H7 (cell line): ENCODE data around the gene SLC26A9. TPM values are rescaled to one million over a fixed set of nuclear protein-coding genes. Genes with fewer than 3 reads are reported as not detected.

Experiments
- DNase-seq: peaks from one replicate; pipeline ENCODE4 v3.0.0; 2012
- H3K27me3 ChIP-seq: 2 replicates; pipeline ENCODE4 v1.6.0; 2011; ENCODE audit warnings: mild to moderate bottlenecking, low read length; ENCODE audit not compliant: control insufficient read depth, insufficient read depth
- H3K36me3 ChIP-seq: replicated peaks from 2 replicates; pipeline ENCODE4 v1.5.1; 2011; ENCODE audit warnings: low read length; ENCODE audit not compliant: control insufficient read depth, insufficient read depth
- H3K4me3 ChIP-seq: 2 replicates; pipeline ENCODE4 v1.5.1; 2011; ENCODE audit warnings: low read depth, mild to moderate bottlenecking, control low read depth, low read length, moderate library complexity; ENCODE audit not compliant: insufficient read depth
- total RNA-seq: library from RNA; depleted of rRNA; stranded (reverse); fragments of >200 nt; shearing (Covaris generic); gene quantifications from 2 replicates; pipeline ENCODE4 v1.2.3, GENCODE V29; 2014

The SLC26A9 gene
- total RNA-seq, 1 experiment from 2014 or later = not detected

DNA sequence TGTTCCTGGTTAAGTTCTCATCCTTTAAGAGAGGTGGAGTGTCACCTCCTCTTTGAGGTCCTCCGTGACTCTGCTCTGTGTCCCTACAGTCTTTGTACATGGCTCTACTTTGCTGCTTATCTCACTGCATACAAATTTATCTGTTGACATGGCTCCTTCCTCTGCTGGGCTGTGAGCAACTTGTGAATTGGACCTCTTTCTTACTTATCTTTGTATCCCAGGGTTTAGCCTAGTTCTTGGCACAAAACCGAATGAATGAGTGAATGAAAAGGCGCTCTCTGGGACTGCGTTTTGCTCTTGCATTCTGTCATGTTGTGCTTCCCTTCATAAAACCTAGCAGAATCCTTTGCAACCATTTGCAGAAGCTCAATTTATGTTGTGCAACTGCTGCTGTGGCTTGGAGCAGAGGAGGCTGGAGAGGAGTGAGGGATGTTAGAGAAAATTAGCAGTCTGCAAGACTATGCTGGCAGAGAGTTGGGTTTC lies 12.4 kb downstream of the SLC26A9 start:
- DNase-seq = no peak
- Histone ChIP-seq H3K36me3 (no peaks in the 10 kb centered on the region), H3K27me3 (no peaks in the 10 kb centered on the region; the same call in 1 of the 2 replicates), H3K4me3 (no peak overlapping the region)

DNA sequence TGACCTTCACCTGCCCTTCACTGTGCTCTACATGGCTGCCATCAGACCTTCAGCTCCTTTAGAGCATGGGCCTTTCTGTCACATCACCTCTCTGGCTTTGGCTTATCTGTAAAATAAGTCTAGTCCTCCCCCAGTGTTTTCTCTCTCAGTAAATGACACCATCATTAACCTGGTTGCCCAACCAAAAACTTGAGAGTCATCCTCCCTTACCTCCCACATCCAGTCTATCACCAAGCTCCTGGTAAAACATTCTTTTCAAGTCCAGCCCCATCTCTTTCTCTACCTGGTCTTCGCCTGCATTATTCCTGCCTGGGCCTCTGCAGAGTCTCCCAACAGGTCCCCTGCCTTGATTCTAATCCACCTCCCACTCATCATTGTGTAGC lies 13.1 kb downstream of the SLC26A9 start:
- no peak for DNase-seq
- H3K4me3 ChIP-seq = no peak overlapping the region
- H3K27me3 ChIP-seq = no peaks in the 10 kb centered on the region; the same call in 1 of the 2 replicates
- no peaks in the 10 kb centered on the region for H3K36me3 ChIP-seq

DNA sequence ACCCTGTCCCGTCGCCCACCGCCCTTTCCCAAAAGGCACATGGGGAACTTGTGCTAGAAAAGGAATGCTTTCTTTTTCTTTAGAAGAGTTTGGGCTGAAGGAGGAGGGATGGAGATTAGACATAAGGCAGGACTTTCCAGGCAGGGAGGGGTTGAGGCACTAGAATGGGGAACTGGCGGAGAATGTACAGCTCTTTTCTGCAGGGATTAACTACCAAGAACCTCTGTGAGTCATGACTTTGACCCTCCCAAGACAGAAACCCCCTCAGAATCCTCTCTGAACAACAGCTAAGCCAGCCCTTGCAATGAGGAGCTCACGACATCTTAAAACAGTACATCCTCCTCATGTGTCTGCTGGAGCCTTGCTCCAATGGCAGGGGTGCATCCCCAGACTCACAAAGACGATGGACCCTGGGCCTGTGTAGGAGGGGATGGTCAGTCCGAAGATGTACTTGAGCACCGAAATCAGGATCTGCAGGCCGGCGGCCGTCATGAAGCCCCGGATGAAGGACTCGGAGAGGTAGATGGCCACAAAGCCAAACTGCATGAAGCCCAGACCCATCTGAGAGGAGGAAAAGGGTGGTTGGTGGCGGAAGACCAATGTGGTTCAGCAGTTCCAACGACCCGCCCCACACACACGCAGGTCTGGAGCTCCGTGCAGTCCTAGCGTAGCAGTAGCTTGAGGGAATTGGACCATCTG lies 13.6 kb downstream of the SLC26A9 start:
- H3K36me3 ChIP-seq = no peaks in the 10 kb centered on the region
- DNase-seq = no peak
- no peak overlapping the region for H3K4me3 ChIP-seq
- no peaks in the 10 kb centered on the region; the same call in 1 of the 2 replicates for H3K27me3 ChIP-seq

DNA sequence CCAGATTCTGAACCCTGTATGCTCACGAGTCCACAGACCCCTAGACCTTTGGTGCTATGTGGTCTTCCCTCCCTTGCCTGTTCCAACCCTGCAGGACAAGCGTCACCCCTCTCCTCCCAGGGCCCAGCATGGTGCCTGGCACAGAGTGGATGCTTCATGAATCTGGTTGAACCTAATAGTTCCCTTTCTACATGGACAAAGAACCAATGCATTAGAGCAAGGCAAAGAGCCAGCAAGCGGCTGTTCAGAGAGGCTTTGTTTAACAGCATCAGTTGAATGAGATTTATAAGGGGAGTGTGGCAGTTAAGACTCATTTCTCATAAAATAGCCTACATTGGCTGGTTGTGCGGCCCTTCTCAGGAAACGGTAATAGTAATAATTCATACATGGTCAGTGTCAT lies 14.9 kb downstream of the SLC26A9 start:
- Histone ChIP-seq H3K36me3 (no peaks in the 10 kb centered on the region), H3K4me3 (no peak overlapping the region), H3K27me3 (no peaks in the 10 kb centered on the region; the same call in 1 of the 2 replicates)
- no peak for DNase-seq

DNA sequence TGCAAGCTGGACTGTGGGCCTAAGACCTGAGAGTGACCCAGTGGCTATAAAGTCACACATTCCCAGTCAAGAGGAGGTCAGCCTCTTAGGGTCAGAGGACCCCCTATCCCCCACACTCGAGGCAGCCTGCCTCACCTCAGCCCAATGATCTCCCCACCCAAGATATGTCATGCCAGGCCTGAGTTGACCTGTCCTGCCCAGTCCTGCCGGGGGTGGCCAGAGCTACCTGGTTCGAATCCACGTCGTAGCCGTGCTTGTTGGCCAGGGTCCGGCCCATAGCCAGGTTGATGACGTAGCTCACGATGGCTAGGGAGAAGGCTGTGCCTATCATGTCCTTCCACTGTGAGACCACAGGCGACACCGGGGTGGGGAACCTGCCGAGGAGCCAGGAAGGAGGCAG lies 15.6 kb downstream of the SLC26A9 start:
- no peaks in the 10 kb centered on the region; the same call in 1 of the 2 replicates for H3K27me3 ChIP-seq
- no peak overlapping the region for H3K4me3 ChIP-seq
- no peaks in the 10 kb centered on the region for H3K36me3 ChIP-seq
- no peak for DNase-seq

DNA sequence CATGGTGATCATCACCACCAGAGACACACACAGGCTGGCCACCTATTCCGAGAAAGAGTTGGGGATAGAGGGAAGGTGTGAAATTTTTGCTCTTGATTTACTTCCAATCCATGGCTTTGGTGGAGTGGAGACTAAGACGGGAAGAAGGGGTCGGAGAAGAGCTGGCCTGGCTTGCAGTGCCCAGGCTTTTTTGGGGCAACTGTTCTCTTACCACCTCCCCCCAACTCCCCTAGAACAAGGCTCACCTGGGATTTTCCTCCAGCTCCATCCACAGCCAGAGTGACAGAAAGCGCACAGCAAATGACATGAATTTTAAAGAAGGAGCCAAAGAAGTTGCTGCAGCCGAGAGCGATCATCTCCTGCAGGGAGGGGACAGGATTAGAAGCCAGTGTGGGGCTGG lies 16.0 kb downstream of the SLC26A9 start:
- DNase-seq = no peak
- Histone ChIP-seq H3K4me3 (no peak overlapping the region), H3K36me3 (no peaks in the 10 kb centered on the region), H3K27me3 (no peaks in the 10 kb centered on the region; the same call in 1 of the 2 replicates)

DNA sequence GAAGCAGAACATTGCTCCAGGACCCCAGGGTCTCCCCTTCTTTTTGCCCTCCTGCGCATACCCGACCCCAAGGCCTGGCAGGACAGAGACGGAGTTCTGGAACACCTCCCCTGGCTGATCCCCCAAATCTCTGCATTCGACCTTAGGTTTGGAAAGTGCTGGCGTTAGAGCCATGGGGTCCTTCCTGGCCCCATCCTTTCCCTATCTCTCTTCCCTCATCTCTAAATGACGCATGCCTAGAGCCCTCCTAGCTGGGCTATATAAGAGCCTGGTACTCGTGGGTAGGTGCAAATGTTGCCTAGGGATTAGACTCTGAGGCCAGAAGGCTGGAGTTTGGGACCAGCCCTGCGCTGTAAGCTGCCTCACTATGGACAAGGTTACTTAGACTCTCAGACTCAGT lies 16.6 kb downstream of the SLC26A9 start:
- Histone ChIP-seq H3K36me3 (no peaks in the 10 kb centered on the region), H3K27me3 (no peaks in the 10 kb centered on the region; the same call in 1 of the 2 replicates), H3K4me3 (no peak overlapping the region)
- DNase-seq = no peak

DNA sequence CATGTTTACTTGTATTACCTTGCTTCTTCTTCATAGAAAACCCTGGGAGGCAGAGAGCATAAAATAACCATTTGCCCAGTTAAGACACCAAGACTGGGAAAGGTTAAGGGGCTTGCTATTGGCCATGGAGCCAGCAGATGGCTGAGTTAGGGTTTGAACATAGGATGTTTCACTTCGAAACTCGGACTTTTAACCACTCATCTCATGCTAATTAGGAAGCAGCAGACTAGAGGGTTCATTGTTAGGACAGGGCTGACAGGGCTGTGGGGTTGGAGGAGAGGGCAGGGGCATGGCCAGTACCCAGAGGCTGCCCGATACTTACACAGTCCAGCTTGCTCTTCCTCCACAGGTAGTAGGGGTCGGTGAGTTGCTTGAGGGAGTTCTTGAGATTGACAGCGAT lies 17.0 kb downstream of the SLC26A9 start:
- H3K4me3 ChIP-seq = no peak overlapping the region
- no peak for DNase-seq
- H3K36me3 ChIP-seq = no peaks in the 10 kb centered on the region
- no peaks in the 10 kb centered on the region; the same call in 1 of the 2 replicates for H3K27me3 ChIP-seq

DNA sequence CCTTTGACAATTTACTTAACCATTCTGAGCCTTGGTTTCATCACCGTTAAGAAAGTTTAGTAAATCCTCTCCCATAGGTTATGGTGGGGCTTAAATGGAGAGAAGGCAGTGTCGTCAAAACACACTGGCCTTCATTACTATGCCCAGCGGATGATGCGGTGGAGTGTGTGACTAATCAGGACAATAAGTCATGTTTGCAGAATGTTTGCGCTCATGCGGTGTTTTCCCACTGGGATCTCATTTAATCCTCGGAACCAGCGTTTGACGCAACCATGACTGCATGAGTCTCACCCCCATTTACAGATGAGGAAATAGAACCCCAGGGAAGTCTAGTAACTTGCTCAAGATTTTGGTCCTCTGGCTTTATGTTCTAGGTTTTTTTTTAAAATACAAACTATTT lies 17.5 kb downstream of the SLC26A9 start:
- no peak for DNase-seq
- H3K36me3 ChIP-seq = no peaks in the 10 kb centered on the region
- no peak overlapping the region for H3K4me3 ChIP-seq

DNA sequence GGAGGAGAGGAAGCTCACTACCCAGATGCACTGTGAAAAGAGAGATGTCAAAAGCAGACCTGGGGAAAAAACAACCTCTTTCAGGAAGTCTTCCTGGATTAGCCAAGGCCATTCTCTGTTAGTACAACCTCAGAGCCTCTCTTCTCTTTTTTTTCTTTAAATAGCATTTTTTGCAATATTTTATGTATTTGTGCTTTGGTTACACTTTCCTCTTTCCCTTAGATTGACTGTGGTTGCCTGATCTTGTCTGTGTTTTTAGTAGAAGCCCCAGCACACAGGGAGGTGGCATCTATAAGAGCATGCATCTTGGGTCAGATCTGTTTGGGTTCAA lies 18.8 kb downstream of the SLC26A9 start:
- DNase-seq = no peak
- Histone ChIP-seq H3K36me3 (no peaks in the 10 kb centered on the region), H3K4me3 (no peak overlapping the region), H3K27me3 (no peaks in the 10 kb centered on the region; the same call in 1 of the 2 replicates)

More for the DNA sequence above, 17.5 kb downstream of the SLC26A9 start:
- no peaks in the 10 kb centered on the region; the same call in 1 of the 2 replicates for H3K27me3 ChIP-seq

DNA sequence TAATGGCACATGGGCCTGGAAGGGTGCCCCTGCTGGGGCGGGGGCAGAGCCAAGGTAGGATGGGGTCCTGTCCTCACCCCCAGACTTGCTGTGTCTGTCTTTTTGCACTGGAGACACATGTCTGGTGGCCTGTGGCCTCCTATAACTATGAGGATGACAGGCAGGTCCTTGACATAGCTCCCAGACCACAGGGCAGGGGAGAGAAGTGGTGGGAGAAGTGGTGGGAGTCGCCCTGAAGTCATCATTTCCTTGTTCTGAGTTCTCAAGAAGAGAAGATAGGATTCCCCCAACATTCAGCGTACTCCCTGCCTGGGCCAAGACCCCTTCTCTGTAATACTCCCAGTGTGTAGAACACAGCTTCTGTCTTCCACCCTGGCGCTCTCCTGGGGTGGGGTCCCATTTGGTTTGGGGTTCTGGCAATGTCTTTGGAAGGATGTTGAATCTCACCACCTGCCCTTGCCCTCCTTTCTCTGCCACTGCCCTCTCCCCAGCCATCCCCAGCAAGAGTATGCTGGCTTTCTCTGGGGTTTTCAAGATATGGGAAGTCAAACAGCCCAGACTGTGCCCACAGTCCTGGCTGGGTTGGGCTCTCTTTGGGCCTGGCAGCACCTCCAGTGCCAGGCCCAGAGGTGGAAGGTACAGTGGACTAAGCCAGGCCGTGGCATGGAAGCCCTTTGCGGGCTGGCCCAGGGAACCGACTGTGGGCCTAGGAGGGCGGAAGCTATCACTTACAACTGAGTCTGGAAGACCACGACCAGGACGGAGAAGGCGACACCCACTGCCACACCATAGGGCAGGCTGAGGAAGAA lies 19.4 kb downstream of the SLC26A9 start:
- Histone ChIP-seq H3K27me3 (no peaks in the 10 kb centered on the region; the same call in 1 of the 2 replicates), H3K36me3 (no peaks in the 10 kb centered on the region), H3K4me3 (no peak overlapping the region)
- DNase-seq = no peak

DNA sequence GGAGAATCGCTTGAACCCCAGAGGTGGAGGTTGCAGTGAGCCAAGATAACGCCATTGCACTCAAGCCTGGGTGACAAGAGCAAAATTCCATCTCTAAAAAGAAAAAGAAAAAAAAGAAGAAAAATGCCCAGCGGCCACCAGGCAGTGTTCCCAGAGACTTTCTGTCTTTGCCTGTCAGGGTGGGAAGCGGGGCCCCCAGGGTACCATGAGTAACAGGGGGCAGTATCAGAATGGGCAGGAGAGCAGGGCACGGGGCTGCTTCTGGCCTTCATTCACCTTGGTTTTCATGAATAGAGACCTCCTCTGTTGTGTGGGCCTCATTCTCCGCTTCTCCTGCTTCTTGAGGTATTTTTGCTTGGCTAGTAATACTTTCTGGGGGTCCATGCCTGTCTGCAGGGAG lies 20.4 kb downstream of the SLC26A9 start:
- no peak for DNase-seq

DNA sequence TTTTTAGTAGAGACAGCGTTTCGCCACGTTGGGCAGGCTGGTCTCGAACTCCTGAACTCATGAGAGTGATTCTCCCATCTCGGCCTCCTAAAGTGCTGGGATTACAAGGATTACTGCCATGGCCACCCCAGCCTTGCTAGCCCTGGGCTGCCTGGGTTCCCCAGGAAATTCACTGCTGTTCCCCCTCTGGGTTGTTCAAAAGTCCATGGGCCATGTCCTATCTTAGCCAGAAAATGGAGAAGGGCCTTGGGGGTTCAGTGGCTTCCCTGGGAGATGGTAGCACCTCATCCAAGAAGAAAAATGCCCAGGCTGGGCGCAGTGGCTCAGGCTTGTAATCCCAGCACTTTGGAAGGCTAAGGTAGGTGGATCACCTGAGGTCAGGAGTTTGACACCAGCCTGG lies 20.9 kb downstream of the SLC26A9 start:
- DNase-seq = no peak
- no peak overlapping the region for H3K4me3 ChIP-seq
- H3K27me3 ChIP-seq = no peaks in the 10 kb centered on the region; the same call in 1 of the 2 replicates
- no peaks in the 10 kb centered on the region for H3K36me3 ChIP-seq

More for the DNA sequence above, 20.4 kb downstream of the SLC26A9 start:
- Histone ChIP-seq H3K27me3 (no peaks in the 10 kb centered on the region; the same call in 1 of the 2 replicates), H3K4me3 (no peak overlapping the region), H3K36me3 (no peaks in the 10 kb centered on the region)

DNA sequence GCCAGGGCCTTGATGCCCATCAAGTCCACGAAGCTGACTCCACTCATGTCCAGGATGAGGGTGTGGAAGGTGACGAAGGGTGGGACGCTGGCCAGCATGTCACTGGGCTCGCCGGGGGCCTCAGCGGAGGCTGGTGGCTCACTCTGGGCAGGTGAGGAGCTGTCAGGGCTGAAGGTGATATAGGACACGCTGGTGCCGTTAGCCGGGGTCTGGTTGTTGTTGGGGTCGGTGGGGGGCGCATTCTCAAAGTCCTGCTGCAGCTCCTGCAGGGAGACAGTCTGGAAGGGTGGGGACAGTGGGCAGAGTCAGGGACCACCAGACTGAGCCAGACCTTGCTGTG lies 21.7 kb downstream of the SLC26A9 start:
- H3K4me3 ChIP-seq = no peak overlapping the region
- no peak for DNase-seq
- no peaks in the 10 kb centered on the region for H3K36me3 ChIP-seq
- no peaks in the 10 kb centered on the region; the same call in 1 of the 2 replicates for H3K27me3 ChIP-seq
